K562 (cell line): ENCODE results near the gene ACTBL2. TPM values are rescaled to one million over a fixed set of nuclear protein-coding genes. Genes with fewer than 3 reads are reported as not detected.

ENCODE experiments used
- HDAC1 ChIP-seq, 2 experiments: fragments of 450-650 bp; IDR thresholded peaks; 2 replicates each; pipeline ENCODE4 v1.6.1; 2016 to 2017; ENCODE audit warnings: inconsistent platforms in 1 of 2, mild to moderate bottlenecking in 1 of 2, moderate library complexity in 1 of 2
- ZBTB17 ChIP-seq: fragments of 450-650 bp; formaldehyde crosslinking; IDR thresholded peaks from 2 replicates; pipeline ENCODE4 v1.4.0; 2020; ENCODE audit warnings: mild to moderate bottlenecking
- polyA plus RNA-seq, 8 experiments: library from polyadenylated mRNA; depleted of rRNA in 4 of 8; stranded (reverse) in 5 of 8; unstranded in 3 of 8; fragments of >200 nt; fragmentation: Nextera tagmentation in 2 of 8; fragmentation: Illumina TruSeq in 1 of 8; extraction: Ambion mirVana in 2 of 8; extraction: Trizol in 1 of 8; gene quantifications; 2 replicates each; pipeline versions ENCODE4 v1.2.1 to v1.2.3, GENCODE V29; 2011 to 2014; ENCODE audit warnings: inconsistent platforms in 1 of 8, missing spikeins in 1 of 8
- total RNA-seq, 7 experiments: library from RNA; depleted of rRNA in 6 of 7; stranded (reverse); fragments of >200 nt in 6 of 7; fragmentation: Illumina TruSeq in 2 of 7; extraction: Trizol in 2 of 7; gene quantifications; 2 replicates each; pipeline versions ENCODE4 v1.2.1 to v1.2.3, GENCODE V29; 2011 to 2021; ENCODE audit warnings: low replicate concordance in 1 of 7
- TF ChIP-seq, protein P1 (sequence below), 2 experiments: fragments of 450-650 bp; formaldehyde crosslinking in 1 of 2; IDR thresholded peaks; 2 replicates each; pipeline versions ENCODE4 v1.4.0 to v1.6.1; 2014 to 2020; ENCODE audit warnings: mild to moderate bottlenecking in 2 of 2, borderline replicate concordance in 1 of 2, low read depth in 1 of 2

The ACTBL2 gene
- total and polyA plus RNA-seq, 9 of the 15 experiments (the other 6 are each of a cell fraction or from before 2014, with no cell fraction given), result not detected

- TF ChIP-seq, protein P1, sequence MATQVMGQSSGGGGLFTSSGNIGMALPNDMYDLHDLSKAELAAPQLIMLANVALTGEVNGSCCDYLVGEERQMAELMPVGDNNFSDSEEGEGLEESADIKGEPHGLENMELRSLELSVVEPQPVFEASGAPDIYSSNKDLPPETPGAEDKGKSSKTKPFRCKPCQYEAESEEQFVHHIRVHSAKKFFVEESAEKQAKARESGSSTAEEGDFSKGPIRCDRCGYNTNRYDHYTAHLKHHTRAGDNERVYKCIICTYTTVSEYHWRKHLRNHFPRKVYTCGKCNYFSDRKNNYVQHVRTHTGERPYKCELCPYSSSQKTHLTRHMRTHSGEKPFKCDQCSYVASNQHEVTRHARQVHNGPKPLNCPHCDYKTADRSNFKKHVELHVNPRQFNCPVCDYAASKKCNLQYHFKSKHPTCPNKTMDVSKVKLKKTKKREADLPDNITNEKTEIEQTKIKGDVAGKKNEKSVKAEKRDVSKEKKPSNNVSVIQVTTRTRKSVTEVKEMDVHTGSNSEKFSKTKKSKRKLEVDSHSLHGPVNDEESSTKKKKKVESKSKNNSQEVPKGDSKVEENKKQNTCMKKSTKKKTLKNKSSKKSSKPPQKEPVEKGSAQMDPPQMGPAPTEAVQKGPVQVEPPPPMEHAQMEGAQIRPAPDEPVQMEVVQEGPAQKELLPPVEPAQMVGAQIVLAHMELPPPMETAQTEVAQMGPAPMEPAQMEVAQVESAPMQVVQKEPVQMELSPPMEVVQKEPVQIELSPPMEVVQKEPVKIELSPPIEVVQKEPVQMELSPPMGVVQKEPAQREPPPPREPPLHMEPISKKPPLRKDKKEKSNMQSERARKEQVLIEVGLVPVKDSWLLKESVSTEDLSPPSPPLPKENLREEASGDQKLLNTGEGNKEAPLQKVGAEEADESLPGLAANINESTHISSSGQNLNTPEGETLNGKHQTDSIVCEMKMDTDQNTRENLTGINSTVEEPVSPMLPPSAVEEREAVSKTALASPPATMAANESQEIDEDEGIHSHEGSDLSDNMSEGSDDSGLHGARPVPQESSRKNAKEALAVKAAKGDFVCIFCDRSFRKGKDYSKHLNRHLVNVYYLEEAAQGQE (IDR thresholded peaks at IDR 0.05; ENCODE audit: borderline replicate concordance), result no peak
- TF ChIP-seq, protein P1 (CRISPR knock-in tag; IDR thresholded peaks at IDR 0.05; ENCODE audit: low read depth), result no peak
- TF ChIP-seq HDAC1 (IDR thresholded peaks at IDR 0.05) (no peak), ZBTB17 (no peak)
- TF ChIP-seq, all 486 proteins: peak for 0
Observed at GRCh38 chr5:57492632-57493031, 10.0 kb upstream of the ACTBL2 start (continued).
